Large intestine (tissue), 3 donors: ENCODE results near the gene DYNC1LI2. TPM values are rescaled to one million over a fixed set of nuclear protein-coding genes. Genes with fewer than 3 reads are reported as not detected.

Experiments
- DNase-seq, 2 donors: peaks; one replicate each; pipeline versions ENCODE4 v3.0.0 to v3.0.0-alpha.2; 2013
- H3K27ac ChIP-seq: one replicate; pipeline ENCODE4 v1.5.1; 2013; ENCODE audit warnings: low read length
- H3K27me3 ChIP-seq: 2 replicates; pipeline ENCODE4 v1.6.1; 2013; ENCODE audit warnings: low read length; ENCODE audit not compliant: control insufficient read depth, insufficient read depth
- H3K36me3 ChIP-seq: 2 replicates; pipeline ENCODE4 v1.6.1; 2013; ENCODE audit warnings: low read length; ENCODE audit not compliant: control insufficient read depth, insufficient read depth
- H3K4me1 ChIP-seq: one replicate; pipeline ENCODE4 v1.6.1; 2013; ENCODE audit warnings: low read length; ENCODE audit not compliant: control insufficient read depth, insufficient read depth
- H3K4me3 ChIP-seq: one replicate; pipeline ENCODE4 v1.5.1; 2013; ENCODE audit warnings: low read length
- H3K9me3 ChIP-seq: one replicate; pipeline ENCODE4 v1.6.1; 2013; ENCODE audit warnings: mild to moderate bottlenecking, low read depth, low read length, moderate library complexity; ENCODE audit not compliant: control insufficient read depth
- WGBS: methylation state at CpG from one replicate; pipeline ENCODE4 v1.1.5; 2013; ENCODE audit warnings: low lambda C conversion rate; ENCODE audit not compliant: insufficient coverage; 5-methylcytosine and 5-hydroxymethylcytosine counted together
- polyA plus RNA-seq: library from polyadenylated mRNA; unstranded; fragments of 120-200 nt; gene quantifications from one replicate; pipeline ENCODE4 v1.2.1, GENCODE V29; 2013

The DYNC1LI2 gene
- polyA plus RNA-seq, 1 donor, result 107 TPM

- Histone ChIP-seq H3K36me3 (peaks cover 11% of the 10 kb centered on the region), H3K27me3 (no peaks in the 10 kb centered on the region)
- WGBS, result no CpG with 5 or more reads among the region's 2 CpGs
Measured at GRCh38 chr16:66673691-66674090, 77.7 kb downstream of the DYNC1LI2 start.

More at GRCh38 chr16:66673691-66674090, 77.7 kb downstream of the DYNC1LI2 start:
- no peak for DNase-seq
- Histone ChIP-seq H3K27ac (no peak overlapping the region), H3K4me3 (no peak overlapping the region), H3K4me1 (no peaks in the 10 kb centered on the region), H3K9me3 (no peaks in the 10 kb centered on the region)

Other genes starting within 250 kb of the DYNC1LI2 start
- 21.2 TPM for gene TK2, start 201.5 kb downstream of the DYNC1LI2 start, polyA plus RNA-seq
- gene CKLF, start 199.0 kb downstream of the DYNC1LI2 start, polyA plus RNA-seq, result 30.9 TPM
- gene CMTM1, start 185.2 kb downstream of the DYNC1LI2 start, polyA plus RNA-seq, result 3.4 TPM
- 0.25 TPM for gene CMTM2, start 172.1 kb downstream of the DYNC1LI2 start, polyA plus RNA-seq
- gene CMTM3, start 146.9 kb downstream of the DYNC1LI2 start, polyA plus RNA-seq, result 26.2 TPM
- gene CMTM4, start 54.9 kb downstream of the DYNC1LI2 start, polyA plus RNA-seq, result 52.1 TPM
- gene TERB1, start 50.0 kb upstream of the DYNC1LI2 start, polyA plus RNA-seq, result 0.09 TPM
- 67.6 TPM for gene NAE1, start 79.4 kb upstream of the DYNC1LI2 start, polyA plus RNA-seq
- gene CA7, start 92.8 kb upstream of the DYNC1LI2 start, polyA plus RNA-seq, result 12.1 TPM
- 9.6 TPM for gene PDP2, start 128.9 kb upstream of the DYNC1LI2 start, polyA plus RNA-seq
- gene CDH16, start 167.3 kb upstream of the DYNC1LI2 start, polyA plus RNA-seq, result 7.9 TPM
- 2.0 TPM for gene RRAD, start 173.9 kb upstream of the DYNC1LI2 start, polyA plus RNA-seq
- gene CIAO2B, start 182.8 kb upstream of the DYNC1LI2 start, polyA plus RNA-seq, result 82.1 TPM
- 181 TPM for gene CES2, start 183.9 kb upstream of the DYNC1LI2 start, polyA plus RNA-seq
- gene CES3, start 209.7 kb upstream of the DYNC1LI2 start, polyA plus RNA-seq, result 16.0 TPM
- 23.5 TPM for gene CES4A, start 237.0 kb upstream of the DYNC1LI2 start, polyA plus RNA-seq